Measurements from ENCODE around the gene DTHD1.

- no peak for TF ChIP-seq CTCF (IDR thresholded peaks at IDR 0.05)
- TF ChIP-seq POLR2A (IDR thresholded peaks at IDR 0.05) = no peak
Observed at GRCh38 chr4:36308150-36308549, 26.7 kb downstream of the DTHD1 start.
